Neuronal stem cell (in vitro differentiated cells): Measurements from ENCODE around the gene ADD3. TPM values are rescaled to one million over a fixed set of nuclear protein-coding genes. Genes with fewer than 3 reads are reported as not detected.
A peak's percentile ranks its signal among the peaks of the same experiment; 100 is the strongest.

Experiments used
- DNase-seq: peaks from one replicate; pipeline ENCODE4 v3.0.0-alpha.2; 2013; ENCODE audit warnings: low spot score
- H2AFZ ChIP-seq: one replicate; pipeline ENCODE4 v1.6.1; 2013; ENCODE audit warnings: mild to moderate bottlenecking, low read length, inconsistent platforms
- H2AK5ac ChIP-seq: 2 replicates; pipeline ENCODE4 v1.6.1; 2013; ENCODE audit warnings: low read depth, mild to moderate bottlenecking, inconsistent platforms, low read length, moderate library complexity, mixed read lengths
- H2BK120ac ChIP-seq: 2 replicates; pipeline ENCODE4 v1.6.1; 2013; ENCODE audit warnings: low read depth, mild to moderate bottlenecking, inconsistent platforms, low read length, moderate library complexity, mixed read lengths
- H2BK12ac ChIP-seq: one replicate; pipeline ENCODE4 v1.6.1; 2013; ENCODE audit warnings: low read length, inconsistent platforms
- H2BK15ac ChIP-seq: 2 replicates; pipeline ENCODE4 v1.6.1; 2013; ENCODE audit warnings: mild to moderate bottlenecking, low read length, inconsistent platforms, mixed read lengths
- H2BK5ac ChIP-seq: one replicate; pipeline ENCODE4 v1.6.1; 2013; ENCODE audit warnings: inconsistent platforms, mild to moderate bottlenecking, low read length, moderate library complexity
- H3K14ac ChIP-seq: one replicate; pipeline ENCODE4 v1.6.1; 2013; ENCODE audit warnings: low read length, inconsistent platforms
- H3K18ac ChIP-seq: 2 replicates; pipeline ENCODE4 v1.6.1; 2013; ENCODE audit warnings: low read length, inconsistent platforms
- H3K23ac ChIP-seq: 2 replicates; pipeline ENCODE4 v1.6.1; 2013; ENCODE audit warnings: low read depth, mild to moderate bottlenecking, mixed read lengths, low read length, inconsistent platforms; ENCODE audit not compliant: poor library complexity
- H3K27ac ChIP-seq: replicated peaks from 3 replicates; pipeline ENCODE4 v1.5.1; 2013; ENCODE audit warnings: low read length, inconsistent platforms
- H3K27me3 ChIP-seq, 3 experiments: 2 replicates each; pipeline ENCODE4 v1.6.1; 2013; ENCODE audit warnings: low read length in 3 of 3, mild to moderate bottlenecking in 2 of 3, inconsistent platforms in 1 of 3, low read depth in 1 of 3, mixed read lengths in 1 of 3, moderate library complexity in 1 of 3; ENCODE audit not compliant: control insufficient read depth in 3 of 3, insufficient read depth in 3 of 3
- H3K36me3 ChIP-seq, 2 donors: replicated peaks in 1 of 2; 2 replicates each; pipeline ENCODE4 v1.6.1; 2013; ENCODE audit warnings: low read length in 2 of 2; ENCODE audit not compliant: control insufficient read depth in 2 of 2, insufficient read depth in 2 of 2
- H3K4ac ChIP-seq: 2 replicates; pipeline ENCODE4 v1.6.1; 2013; ENCODE audit warnings: inconsistent platforms, mild to moderate bottlenecking, low read length, moderate library complexity
- H3K4me1 ChIP-seq, 2 donors: 1 replicate in 1 of 2; 2 replicates in 1 of 2; pipeline ENCODE4 v1.6.1; 2013; ENCODE audit warnings: low read length in 2 of 2, low read depth in 1 of 2; ENCODE audit not compliant: control insufficient read depth in 2 of 2, insufficient read depth in 1 of 2
- H3K4me2 ChIP-seq: one replicate; pipeline ENCODE4 v1.6.1; 2013; ENCODE audit warnings: mild to moderate bottlenecking, low read length, inconsistent platforms; ENCODE audit not compliant: insufficient read depth, poor library complexity, severe bottlenecking
- H3K4me3 ChIP-seq, 2 donors: 2 replicates each; pipeline ENCODE4 v1.5.1; 2013; ENCODE audit warnings: low read length in 2 of 2, mild to moderate bottlenecking in 2 of 2, inconsistent platforms in 1 of 2, moderate library complexity in 1 of 2
- H3K79me1 ChIP-seq: one replicate; pipeline ENCODE4 v1.6.1; 2013; ENCODE audit warnings: low read depth, mild to moderate bottlenecking, inconsistent platforms, low read length, moderate library complexity
- H3K9ac ChIP-seq: one replicate; pipeline ENCODE4 v1.6.1; 2013; ENCODE audit warnings: mild to moderate bottlenecking, low read depth, low read length, inconsistent platforms; ENCODE audit not compliant: poor library complexity
- H3K9me3 ChIP-seq, 2 donors: replicated peaks in 1 of 2; 2 replicates each; pipeline versions ENCODE3 to v1.6.1; 2013; ENCODE audit warnings: low read length in 2 of 2, mild to moderate bottlenecking in 2 of 2, inconsistent platforms in 1 of 2, low read depth in 1 of 2, mixed read lengths in 1 of 2, moderate library complexity in 1 of 2; ENCODE audit not compliant: control insufficient read depth in 2 of 2, insufficient read depth in 1 of 2
- H4K8ac ChIP-seq: one replicate; pipeline ENCODE4 v1.6.1; 2013; ENCODE audit warnings: low read depth, mild to moderate bottlenecking, inconsistent platforms, low read length, moderate library complexity
- H4K91ac ChIP-seq: one replicate; pipeline ENCODE4 v1.6.1; 2013; ENCODE audit warnings: low read length, low read depth, mild to moderate bottlenecking, inconsistent platforms; ENCODE audit not compliant: poor library complexity
- WGBS, 2 donors: extraction: QIAGEN DNeasy Blood & Tissue Kit; methylation state at CpG; one replicate each; pipeline ENCODE4 v1.1.7; 2013; ENCODE audit warnings: missing lambda C conversion rate in 2 of 2, mixed read lengths in 1 of 2; ENCODE audit not compliant: insufficient read length in 2 of 2, insufficient replicate concordance in 1 of 2; ENCODE audit errors: extremely low coverage in 2 of 2; 5-methylcytosine and 5-hydroxymethylcytosine counted together
- polyA plus RNA-seq, 2 experiments: library from polyadenylated mRNA; stranded (reverse); fragments of 200-250 nt; gene quantifications; one replicate each; pipeline ENCODE4 v1.2.3, GENCODE V29; 2013

The ADD3 gene
- 59.4 TPM for polyA plus RNA-seq (2013, experiment 1 of 2)
- polyA plus RNA-seq (2013, experiment 2 of 2): 63.0 TPM

- Histone ChIP-seq H2AK5ac (peak within 1 kb of the TSS; percentile 70), H2BK5ac (peak within 1 kb of the TSS; percentile 100), H3K18ac (peak within 1 kb of the TSS; percentile 99), H2BK15ac (peak within 1 kb of the TSS; percentile 67), H3K36me3 (no peaks in the 10 kb centered on the region), H2AFZ (peak within 1 kb of the TSS; percentile 98), H3K4me3 (peak within 1 kb of the TSS; percentile 76 to 97), H3K27ac (peak within 1 kb of the TSS; percentile 99), H3K4ac (no peak within 1 kb of the TSS), H3K9me3 (no peaks in the 10 kb centered on the region), H4K8ac (peak within 1 kb of the TSS; percentile 65), H3K9ac (peak within 1 kb of the TSS; percentile 84), H3K27me3 (peaks cover 0 to 4% (median 0%) of the 10 kb centered on the region in 3 experiments), H3K23ac (peak within 1 kb of the TSS; percentile 95), H2BK120ac (peak within 1 kb of the TSS; percentile 57), H2BK12ac (peak within 1 kb of the TSS; percentile 7), H3K4me1 (peaks cover 16 to 34% of the 10 kb centered on the region in 2 donors), H3K79me1 (no peaks in the 10 kb centered on the region), H4K91ac (peak within 1 kb of the TSS; percentile 92), H3K14ac (peak within 1 kb of the TSS; percentile 82), H3K4me2 (peak within 1 kb of the TSS; percentile 80)
- WGBS, 2 donors: no CpG with 5 or more reads among the region's 83 CpGs
- peak; percentile 98 for DNase-seq
These were observed at the start of gene ADD3 for GRCh38 chr10:110007701-110008517. ADD3 (plus strand) TSS chr10:110007984; CDS start chr10:110100654, 92,670 bp downstream.

GRCh38 chr10:109958059-109958458, 49.7 kb upstream of the ADD3 start:
- WGBS, 2 donors: no CpG with 5 or more reads among the region's 2 CpGs
- DNase-seq: no peak
- H3K14ac ChIP-seq: no peak overlapping the region

GRCh38 chr10:109959259-109960145, 48.3 kb upstream of the ADD3 start:
- H2AK5ac ChIP-seq: no peak overlapping the region
- H3K27ac ChIP-seq: no peak overlapping the region
- no peaks in the 10 kb centered on the region for H3K79me1 ChIP-seq
- H2BK120ac ChIP-seq: no peak overlapping the region
- H2BK12ac ChIP-seq: no peak overlapping the region
- no peak overlapping the region for H3K4me3 ChIP-seq
- no peak overlapping the region for H3K23ac ChIP-seq
- H3K9me3 ChIP-seq: no peaks in the 10 kb centered on the region
- peaks cover 11 to 14% of the 10 kb centered on the region in 2 donors for H3K4me1 ChIP-seq
- H3K4me2 ChIP-seq: no peak overlapping the region
- H3K36me3 ChIP-seq: no peaks in the 10 kb centered on the region
- no peak overlapping the region for H4K8ac ChIP-seq
- no peaks in the 10 kb centered on the region for H3K27me3 ChIP-seq
- no peak overlapping the region for H2BK5ac ChIP-seq
- H4K91ac ChIP-seq: no peak overlapping the region
- H3K18ac ChIP-seq: no peak overlapping the region
- H3K4ac ChIP-seq: no peak overlapping the region
- no CpG with 5 or more reads among the region's 8 CpGs for WGBS, 2 donors
- no peak overlapping the region for H2AFZ ChIP-seq
- no peak for DNase-seq
- H3K14ac ChIP-seq: no peak overlapping the region
- no peak overlapping the region for H2BK15ac ChIP-seq
- no peak overlapping the region for H3K9ac ChIP-seq

More at GRCh38 chr10:109958059-109958458, 49.7 kb upstream of the ADD3 start:
- no peaks in the 10 kb centered on the region for H3K36me3 ChIP-seq
- H4K8ac ChIP-seq: no peak overlapping the region
- H3K27ac ChIP-seq: no peak overlapping the region
- no peak overlapping the region for H2BK12ac ChIP-seq
- H3K18ac ChIP-seq: no peak overlapping the region
- no peak overlapping the region for H3K4me2 ChIP-seq
- no peak overlapping the region for H3K23ac ChIP-seq
- peak overlapping the region; percentile 73 for H4K91ac ChIP-seq
- H3K27me3 ChIP-seq: no peaks in the 10 kb centered on the region
- no peaks in the 10 kb centered on the region for H3K79me1 ChIP-seq
- no peak overlapping the region for H3K9ac ChIP-seq
- peaks cover 11 to 14% of the 10 kb centered on the region in 2 donors for H3K4me1 ChIP-seq
- H3K4me3 ChIP-seq: no peak overlapping the region
- H2AK5ac ChIP-seq: no peak overlapping the region
- H2BK120ac ChIP-seq: no peak overlapping the region
- no peaks in the 10 kb centered on the region for H3K9me3 ChIP-seq
- H2BK5ac ChIP-seq: no peak overlapping the region
- H3K4ac ChIP-seq: no peak overlapping the region
- H2BK15ac ChIP-seq: no peak overlapping the region
- no peak overlapping the region for H2AFZ ChIP-seq
